ENCODE data around the gene GPANK1.

Gene GPANK1

DNA sequence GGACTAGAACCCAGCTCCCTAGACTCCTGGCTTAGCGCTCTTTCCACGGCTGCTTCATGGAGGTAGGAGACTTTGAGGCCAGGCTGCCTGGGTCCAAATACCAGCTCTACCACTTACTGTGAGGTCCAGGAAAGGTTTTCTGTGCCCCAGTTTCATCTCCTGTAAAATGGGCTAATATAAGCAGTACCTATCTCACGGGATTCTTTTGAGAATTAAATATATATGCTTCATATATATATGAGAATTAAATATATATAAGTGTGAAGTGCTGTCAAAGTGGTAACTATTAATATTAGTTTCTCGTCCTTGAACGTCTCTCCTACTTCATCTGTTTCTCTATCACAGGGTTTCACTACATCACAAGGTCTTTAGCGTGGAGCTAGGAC, 26.3 kb upstream of the GPANK1 start:
- no peak for DNase-seq (ENCODE audit: low read depth)

GRCh38 chr6:31690231-31691077, 25.7 kb upstream of the GPANK1 start:
- DNase-seq (ENCODE audit: low read depth): no peak

GRCh38 chr6:31689249-31690110, 24.7 kb upstream of the GPANK1 start:
- no peak for DNase-seq (ENCODE audit: low read depth)

DNA sequence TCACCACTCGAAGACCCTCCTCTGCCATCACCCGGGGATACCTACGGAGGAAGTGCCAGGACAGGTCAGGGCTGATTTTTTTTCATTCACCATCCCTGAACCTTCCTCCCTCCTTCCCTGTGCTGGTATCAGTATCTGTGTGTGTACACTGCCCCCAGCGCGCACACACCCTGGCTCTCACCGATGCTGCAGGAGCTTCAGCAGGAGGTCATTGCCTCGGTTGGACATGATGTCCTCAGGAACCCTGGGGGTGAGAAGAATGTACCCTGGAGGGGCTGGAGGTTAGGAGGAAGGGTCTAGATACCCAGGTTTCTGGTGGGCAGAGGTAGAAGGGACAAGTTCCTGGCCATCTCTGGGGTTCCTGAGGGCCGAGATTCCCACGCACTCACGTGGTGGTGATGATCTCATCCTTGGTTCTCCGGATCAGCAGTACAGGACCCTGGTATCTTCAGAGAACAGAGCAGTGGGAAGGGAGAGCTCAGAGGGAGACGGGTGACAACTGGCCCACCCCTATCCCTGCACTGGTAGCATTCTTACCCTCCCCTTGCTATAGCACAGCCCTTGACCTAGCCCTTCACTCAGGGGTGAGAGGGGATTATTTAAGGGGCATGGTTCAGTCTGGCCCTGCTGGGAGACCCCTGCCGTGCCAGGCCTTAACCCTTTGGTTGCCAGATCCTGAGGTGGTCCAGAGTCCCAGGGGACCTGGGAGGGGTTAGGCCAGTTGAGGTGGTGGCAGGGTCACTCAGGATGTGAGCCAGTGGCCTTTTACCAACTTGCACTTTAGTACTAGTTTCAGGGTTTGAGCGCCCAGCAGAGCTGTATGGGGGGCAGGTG, 23.3 kb upstream of the GPANK1 start:
- DNase-seq (ENCODE audit: low read depth): no peak

DNA sequence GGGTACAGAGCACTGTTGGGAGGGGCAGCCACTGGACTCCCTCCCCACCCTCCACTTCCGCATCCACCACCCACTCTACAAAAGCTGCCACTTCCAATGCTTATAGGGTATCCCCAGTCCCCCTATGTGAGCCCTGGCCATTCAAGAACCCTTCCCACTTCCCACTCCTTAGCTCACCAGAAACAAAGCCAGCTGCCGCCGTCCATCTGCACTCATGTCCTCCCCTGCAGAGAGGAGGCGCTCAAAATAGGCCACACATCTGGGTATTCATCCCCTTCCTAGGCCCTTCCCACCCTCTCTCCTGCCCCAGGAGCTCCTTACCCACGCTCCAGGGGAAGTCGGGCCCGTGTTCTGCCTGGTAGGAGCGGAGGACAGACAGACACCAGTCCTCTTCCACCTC, 22.5 kb upstream of the GPANK1 start:
- no peak for DNase-seq (ENCODE audit: low read depth)

DNA sequence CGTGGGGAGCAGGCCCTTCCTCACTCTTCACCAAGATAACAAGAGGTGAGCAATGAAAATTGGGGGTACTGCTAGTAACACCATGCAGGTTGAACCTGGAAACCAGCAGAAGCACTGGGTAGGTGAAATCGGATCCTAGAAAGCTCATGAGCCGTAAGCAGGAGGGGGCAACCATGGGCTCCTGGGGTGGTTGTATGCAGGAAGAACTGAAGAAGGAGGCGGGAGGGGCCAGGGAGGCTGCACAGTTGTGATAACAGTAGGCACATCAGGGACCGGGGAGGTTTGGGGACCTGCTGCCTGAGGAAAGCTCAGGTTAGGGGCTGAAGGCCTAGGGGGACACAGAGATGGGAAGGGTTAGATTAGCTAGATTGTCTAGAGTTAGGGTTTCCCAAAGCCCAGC, 21.7 kb upstream of the GPANK1 start:
- DNase-seq (ENCODE audit: low read depth): no peak

GRCh38 chr6:31683591-31683990, 18.8 kb upstream of the GPANK1 start:
- no peak for DNase-seq (ENCODE audit: low read depth)

GRCh38 chr6:31681135-31681671, 16.4 kb upstream of the GPANK1 start:
- DNase-seq (ENCODE audit: low read depth): no peak

- DNase-seq (ENCODE audit: low read depth): peak; percentile 45
These were observed 15.7 kb upstream of the GPANK1 start, which contains the start of gene LY6G5C for GRCh38 chr6:31680226-31681134. LY6G5C (minus strand) TSS chr6:31681067; CDS start chr6:31680373, 694 bp downstream.

DNA sequence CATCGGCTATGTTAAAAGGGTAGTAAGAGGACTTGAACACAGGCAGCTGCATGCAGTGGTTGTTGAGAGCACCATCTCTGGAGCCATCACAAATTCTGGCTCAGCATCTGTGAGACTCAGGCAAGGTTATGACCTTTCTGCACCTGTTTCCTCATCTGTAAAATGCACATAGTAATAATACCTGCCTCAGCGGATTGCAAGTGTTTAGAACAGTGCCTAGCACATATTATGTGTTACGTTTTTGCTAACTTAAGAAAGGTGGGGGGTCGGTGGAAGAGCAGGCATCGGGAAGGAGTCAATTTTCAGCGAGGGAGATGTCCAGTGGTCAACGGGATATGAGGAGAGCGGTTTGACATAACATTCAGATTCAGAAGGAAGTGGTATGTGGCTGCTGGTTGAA, 13.2 kb upstream of the GPANK1 start:
- DNase-seq (ENCODE audit: low read depth): no peak

GRCh38 chr6:31676904-31677303, 12.1 kb upstream of the GPANK1 start:
- no peak for DNase-seq (ENCODE audit: low read depth)

DNA sequence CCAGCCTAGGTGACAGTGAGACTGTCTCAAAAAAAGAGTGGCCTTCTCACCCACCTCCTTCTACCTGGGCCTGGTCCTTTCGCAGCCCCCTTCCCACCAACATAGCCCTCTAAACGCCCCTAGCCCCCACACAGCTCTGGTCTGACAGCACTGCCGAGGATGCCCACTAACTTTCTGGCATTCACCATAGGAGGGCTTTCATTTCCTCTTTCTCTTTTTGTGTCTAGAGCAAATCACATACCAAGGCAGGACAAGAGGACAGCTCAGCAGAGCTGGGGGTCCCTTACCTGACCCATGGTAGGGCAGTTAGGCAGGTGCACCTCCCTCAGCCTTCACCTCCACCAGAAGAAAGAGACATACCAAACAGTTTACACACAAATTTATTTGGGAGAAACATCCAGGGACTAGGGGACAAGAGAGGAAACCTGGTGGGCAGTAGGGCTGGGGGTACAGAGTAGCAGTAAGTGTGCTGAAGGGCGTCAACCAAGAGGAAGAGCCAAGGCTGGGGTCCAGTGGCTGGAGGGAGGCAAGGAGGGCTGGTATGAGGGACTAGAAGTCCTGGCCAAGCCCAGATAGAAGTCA, 11.6 kb upstream of the GPANK1 start:
- no peak for DNase-seq (ENCODE audit: low read depth)

DNA sequence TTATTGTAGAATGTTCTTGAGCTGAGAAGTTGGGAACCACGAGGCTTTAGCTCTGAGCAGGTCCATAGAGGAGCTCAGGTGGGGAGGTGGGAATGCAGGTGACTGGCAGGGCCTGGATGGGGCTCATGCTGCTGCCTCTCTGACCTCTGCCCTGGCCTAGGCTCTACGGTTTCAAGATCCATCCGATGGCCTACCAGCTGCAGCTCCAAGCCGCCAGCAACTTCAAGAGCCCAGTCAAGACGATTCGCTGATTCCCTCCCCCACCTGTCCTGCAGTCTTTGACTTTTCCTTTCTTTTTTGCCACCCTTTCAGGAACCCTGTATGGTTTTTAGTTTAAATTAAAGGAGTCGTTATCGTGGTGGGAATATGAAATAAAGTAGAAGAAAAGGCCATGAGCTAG, 4.9 kb upstream of the GPANK1 start, which contains the start of gene LY6G5B:
LY6G5B (plus strand) TSS at position 301 of the 400 bp plus-strand sequence. CDS start 975 bp downstream, outside the sequence.
- DNase-seq (ENCODE audit: low read depth): no peak

DNA sequence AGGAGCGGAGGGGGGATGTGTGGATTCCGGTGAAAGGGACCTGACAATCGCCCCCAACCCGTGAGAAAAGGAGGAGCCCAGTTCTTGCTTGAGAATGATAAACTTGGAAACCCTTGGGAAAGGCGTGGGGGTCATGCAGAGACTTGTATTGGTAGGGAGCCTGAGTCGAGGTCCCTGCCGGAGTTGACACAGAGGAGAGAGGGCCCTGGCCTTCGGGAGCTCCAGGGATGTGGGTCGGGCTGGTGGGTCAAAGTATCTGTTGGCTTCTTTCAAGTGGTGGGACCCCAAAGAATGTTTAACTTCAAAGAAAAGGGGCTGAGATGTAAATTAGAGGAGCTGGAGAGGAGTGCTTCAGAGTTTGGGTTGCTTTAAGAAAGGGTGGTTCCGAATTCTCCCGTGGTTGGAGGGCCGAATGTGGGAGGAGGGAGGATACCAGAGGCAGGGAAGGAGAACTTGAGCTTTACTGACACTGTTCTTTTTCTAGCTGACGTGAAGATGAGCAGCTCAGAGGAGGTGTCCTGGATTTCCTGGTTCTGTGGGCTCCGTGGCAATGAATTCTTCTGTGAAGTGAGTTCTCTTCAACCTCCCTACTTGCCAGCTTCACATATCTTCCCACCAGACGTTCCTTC, 1.7 kb upstream of the GPANK1 start:
- no peak for DNase-seq (ENCODE audit: low read depth)

- DNase-seq (ENCODE audit: low read depth): peak; percentile 97
These were observed 922 bp upstream of the GPANK1 start, which contains the start of gene CSNK2B for GRCh38 chr6:31665501-31666336. CSNK2B (plus strand) TSS chr6:31666080; CDS start chr6:31666832, 752 bp downstream.

DNA sequence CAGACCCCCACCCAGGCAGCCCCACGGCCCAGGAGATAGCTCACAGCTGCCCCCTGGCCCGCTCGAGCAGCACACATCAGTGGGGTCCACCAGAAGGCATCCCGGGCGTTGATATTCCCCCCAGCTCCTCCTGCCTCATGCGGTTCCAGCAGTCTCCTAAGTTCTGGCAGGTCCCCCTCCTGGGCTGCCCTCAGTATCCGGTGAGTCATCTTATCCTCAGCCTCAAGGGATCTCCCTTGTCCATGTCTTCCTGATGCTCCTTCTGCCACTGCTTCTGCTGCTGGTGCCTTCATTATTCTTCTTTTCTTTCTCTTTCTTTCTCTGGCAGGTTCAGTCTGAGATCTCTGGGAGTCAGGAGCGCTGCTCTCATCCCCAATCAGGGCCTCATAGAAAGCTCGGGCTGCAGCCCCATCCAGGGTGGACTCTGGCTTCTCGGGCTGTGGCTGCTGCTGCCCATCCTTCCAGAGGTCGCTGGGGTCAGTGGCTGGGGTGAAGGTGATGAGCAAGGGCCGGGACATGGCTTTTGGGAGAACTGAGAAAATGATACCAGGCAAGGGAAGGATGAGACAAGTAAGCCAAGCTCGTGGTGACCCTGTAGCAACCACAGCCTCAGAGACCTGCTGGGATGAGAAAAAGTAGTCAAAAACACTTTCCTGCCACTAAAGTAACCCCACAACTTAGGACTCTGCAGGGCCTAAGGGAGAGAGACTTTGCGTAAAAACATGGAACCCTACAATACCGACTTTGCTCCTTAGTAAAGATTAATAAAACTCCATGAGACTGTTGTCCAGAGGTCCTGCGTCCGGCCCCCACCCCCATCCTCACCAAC, 622 bp downstream of the GPANK1 start:
- no peak for DNase-seq (ENCODE audit: low read depth)

- no peak for DNase-seq (ENCODE audit: low read depth)
These were observed 1.5 kb downstream of the GPANK1 start for GRCh38 chr6:31663126-31663960.
